ENCODE results near the gene NEDD4L. TPM values are rescaled to one million over a fixed set of nuclear protein-coding genes. Genes with fewer than 3 reads are reported as not detected.

The NEDD4L gene
- total RNA-seq, 3 donors from 2014 or later, result 2.6 to 4.7 (median 2.9) TPM

DNA sequence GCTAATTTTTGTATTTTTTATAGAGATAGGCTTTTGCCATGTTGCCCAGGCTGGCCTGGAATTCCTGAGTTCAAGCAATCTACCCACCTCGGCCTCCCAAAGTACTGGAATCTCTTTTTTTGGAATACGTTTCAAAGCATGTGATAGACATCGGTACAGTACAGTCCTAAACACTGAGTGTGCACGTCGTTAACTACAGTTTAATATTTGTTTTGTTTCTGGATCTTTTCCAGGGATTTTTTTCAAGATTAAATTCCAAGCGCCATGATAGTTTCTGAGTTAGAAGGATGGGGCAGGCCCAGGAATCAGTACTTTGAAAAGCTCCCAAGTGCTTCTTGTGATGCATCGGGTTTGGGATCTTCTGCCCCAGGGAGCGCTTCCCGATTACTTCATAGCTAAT, 33.3 kb downstream of the NEDD4L start:
- Mint-ChIP-seq H3K27me3 (ENCODE audit: low read depth) (peaks cover 13% of the 10 kb centered on the region), H3K36me3 (ENCODE audit: insufficient read depth) (no peaks in the 10 kb centered on the region), H3K4me1 (ENCODE audit: low read depth) (no peaks in the 10 kb centered on the region), H3K9me3 (no peaks in the 10 kb centered on the region), H3K4me3 (no peak overlapping the region)
- ATAC-seq (no peak), DNase-seq (no peak)

DNA sequence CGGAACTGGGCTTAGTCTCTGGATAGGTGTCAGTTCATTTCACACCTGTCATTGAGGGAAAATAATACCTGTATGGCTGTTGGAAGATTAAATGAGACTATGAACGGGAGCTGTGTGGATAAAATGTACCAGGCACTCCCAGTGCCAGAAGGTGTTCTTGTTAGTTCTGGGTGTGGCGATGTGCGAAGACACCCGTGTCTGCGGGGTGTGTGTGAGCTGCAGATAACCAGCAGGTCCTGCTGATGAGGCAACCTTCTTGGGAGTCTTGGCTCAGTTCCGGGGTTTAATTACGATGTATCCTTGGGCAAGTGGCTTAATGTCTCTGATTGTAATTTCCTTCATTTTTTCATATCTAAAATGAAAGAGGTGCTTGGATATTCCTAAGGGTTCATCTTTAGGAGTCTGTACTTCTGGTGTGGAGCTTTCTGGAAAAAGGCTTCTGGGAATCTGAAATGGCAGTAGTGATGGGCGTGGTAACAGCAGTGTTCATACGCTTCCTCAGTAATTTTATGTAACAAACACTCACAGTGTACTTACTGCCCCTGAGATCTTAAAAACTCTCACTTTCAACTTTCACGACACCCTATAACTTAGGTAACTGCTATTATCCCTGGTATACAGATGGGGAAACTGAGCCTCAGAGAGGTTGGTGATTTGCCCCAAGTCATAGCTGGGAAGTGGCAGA, 35.0 kb downstream of the NEDD4L start:
- no peaks in the 10 kb centered on the region for H3K4me1 Mint-ChIP-seq (ENCODE audit: low read depth)
- H3K9me3 Mint-ChIP-seq, result no peaks in the 10 kb centered on the region
- H3K36me3 Mint-ChIP-seq (ENCODE audit: insufficient read depth), result no peaks in the 10 kb centered on the region
- DNase-seq (no peak), ATAC-seq (no peak)
- H3K27me3 Mint-ChIP-seq (ENCODE audit: low read depth), result peaks cover 13% of the 10 kb centered on the region
- no peak overlapping the region for H3K4me3 Mint-ChIP-seq

GRCh38 chr18:58080451-58080850, 36.4 kb downstream of the NEDD4L start:
- Mint-ChIP-seq H3K4me3 (no peak overlapping the region), H3K4me1 (ENCODE audit: low read depth) (no peaks in the 10 kb centered on the region), H3K27me3 (ENCODE audit: low read depth) (peaks cover 11% of the 10 kb centered on the region), H3K9me3 (no peaks in the 10 kb centered on the region), H3K36me3 (ENCODE audit: insufficient read depth) (no peaks in the 10 kb centered on the region)
- DNase-seq (no peak), ATAC-seq (no peak)

DNA sequence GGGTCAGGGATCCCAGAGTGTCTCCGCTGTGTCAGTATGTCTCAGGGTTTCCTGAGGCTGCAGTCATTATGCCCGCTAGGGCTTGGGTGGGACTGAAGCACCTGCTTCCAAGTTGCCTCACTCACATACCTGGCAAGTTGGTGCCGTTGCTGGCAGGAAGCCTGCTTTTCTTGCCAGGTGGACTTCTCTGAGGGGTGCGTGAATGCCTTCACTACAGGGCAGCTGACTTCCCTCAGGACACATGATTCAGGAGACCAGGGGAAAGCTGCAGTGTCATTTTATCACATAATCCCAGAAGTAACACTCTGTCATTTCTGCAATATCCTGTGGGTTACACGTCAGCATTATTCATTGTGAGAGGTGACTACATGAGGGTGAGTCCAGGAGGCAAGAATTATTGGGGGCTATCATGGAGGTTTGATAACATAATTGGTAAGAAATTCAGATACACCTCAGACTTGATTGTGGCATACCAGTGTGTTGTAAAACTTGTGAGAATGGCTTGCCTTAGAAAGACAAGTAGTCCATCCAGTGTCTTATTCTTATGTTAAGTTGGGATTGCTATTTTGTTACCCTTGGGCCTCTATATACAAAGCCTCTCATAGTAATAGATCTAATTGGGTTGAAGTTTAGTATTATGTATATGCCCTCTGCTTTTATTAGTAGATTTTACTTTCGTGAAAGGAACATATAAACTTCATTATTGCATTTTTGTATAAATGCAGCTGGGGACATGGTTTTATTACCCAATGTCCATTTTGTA, 44.1 kb downstream of the NEDD4L start:
- Mint-ChIP-seq H3K27me3 (ENCODE audit: low read depth) (no peaks in the 10 kb centered on the region), H3K4me1 (ENCODE audit: low read depth) (no peaks in the 10 kb centered on the region), H3K4me3 (no peak overlapping the region), H3K36me3 (ENCODE audit: insufficient read depth) (no peaks in the 10 kb centered on the region), H3K9me3 (no peaks in the 10 kb centered on the region)
- no peak for DNase-seq
- ATAC-seq, result peak; percentile 27 to 71

DNA sequence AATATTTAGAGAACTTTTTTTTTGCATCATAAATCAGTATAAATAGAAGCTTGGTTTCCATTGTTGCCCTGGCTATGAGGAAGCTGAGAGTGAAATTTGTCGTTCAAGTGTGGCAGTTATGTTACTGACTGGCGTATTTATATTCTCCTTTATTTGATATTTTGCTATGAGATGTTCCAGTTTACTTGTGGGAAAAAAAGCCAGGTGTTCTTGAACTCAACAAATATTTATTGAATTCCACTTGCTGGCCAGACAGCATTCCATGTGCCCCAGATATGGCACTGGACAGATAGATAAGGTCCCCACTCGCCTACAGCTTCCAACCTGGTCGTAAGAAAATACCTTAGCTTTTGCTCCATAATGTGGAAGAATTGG, 44.7 kb downstream of the NEDD4L start:
- H3K27me3 Mint-ChIP-seq (ENCODE audit: low read depth), result no peaks in the 10 kb centered on the region
- no peaks in the 10 kb centered on the region for H3K4me1 Mint-ChIP-seq (ENCODE audit: low read depth)
- H3K4me3 Mint-ChIP-seq, result no peak overlapping the region
- ATAC-seq, result no peak
- H3K36me3 Mint-ChIP-seq (ENCODE audit: insufficient read depth), result no peaks in the 10 kb centered on the region
- no peaks in the 10 kb centered on the region for H3K9me3 Mint-ChIP-seq
- no peak for DNase-seq

- ATAC-seq (no peak), DNase-seq (no peak)
- H3K4me1 Mint-ChIP-seq (ENCODE audit: low read depth), result no peaks in the 10 kb centered on the region
These were observed 47.1 kb downstream of the NEDD4L start for GRCh38 chr18:58091099-58091611.

GRCh38 chr18:58093311-58093803, 49.3 kb downstream of the NEDD4L start:
- ATAC-seq (no peak), DNase-seq (no peak)
- Mint-ChIP-seq H3K4me3 (no peak overlapping the region), H3K36me3 (ENCODE audit: insufficient read depth) (no peaks in the 10 kb centered on the region), H3K9me3 (no peaks in the 10 kb centered on the region), H3K27me3 (ENCODE audit: low read depth) (peaks cover 2% of the 10 kb centered on the region), H3K4me1 (ENCODE audit: low read depth) (no peaks in the 10 kb centered on the region)

More at GRCh38 chr18:58091099-58091611, 47.1 kb downstream of the NEDD4L start:
- no peaks in the 10 kb centered on the region for H3K36me3 Mint-ChIP-seq (ENCODE audit: insufficient read depth)
- H3K27me3 Mint-ChIP-seq (ENCODE audit: low read depth), result peaks cover 2% of the 10 kb centered on the region
- no peak overlapping the region for H3K4me3 Mint-ChIP-seq
- H3K9me3 Mint-ChIP-seq, result no peaks in the 10 kb centered on the region

- Mint-ChIP-seq H3K4me3 (no peak overlapping the region), H3K9me3 (no peaks in the 10 kb centered on the region), H3K36me3 (ENCODE audit: insufficient read depth) (no peaks in the 10 kb centered on the region), H3K4me1 (ENCODE audit: low read depth) (no peaks in the 10 kb centered on the region), H3K27me3 (ENCODE audit: low read depth) (peaks cover 2% of the 10 kb centered on the region)
- DNase-seq, result no peak
- no peak for ATAC-seq
These were observed 51.2 kb downstream of the NEDD4L start for GRCh38 chr18:58095222-58095621.

GRCh38 chr18:58095655-58096054, 51.6 kb downstream of the NEDD4L start:
- DNase-seq (no peak), ATAC-seq (no peak)
- Mint-ChIP-seq H3K27me3 (ENCODE audit: low read depth) (peaks cover 2% of the 10 kb centered on the region), H3K4me1 (ENCODE audit: low read depth) (no peaks in the 10 kb centered on the region), H3K4me3 (no peak overlapping the region), H3K9me3 (no peaks in the 10 kb centered on the region), H3K36me3 (ENCODE audit: insufficient read depth) (no peaks in the 10 kb centered on the region)

DNA sequence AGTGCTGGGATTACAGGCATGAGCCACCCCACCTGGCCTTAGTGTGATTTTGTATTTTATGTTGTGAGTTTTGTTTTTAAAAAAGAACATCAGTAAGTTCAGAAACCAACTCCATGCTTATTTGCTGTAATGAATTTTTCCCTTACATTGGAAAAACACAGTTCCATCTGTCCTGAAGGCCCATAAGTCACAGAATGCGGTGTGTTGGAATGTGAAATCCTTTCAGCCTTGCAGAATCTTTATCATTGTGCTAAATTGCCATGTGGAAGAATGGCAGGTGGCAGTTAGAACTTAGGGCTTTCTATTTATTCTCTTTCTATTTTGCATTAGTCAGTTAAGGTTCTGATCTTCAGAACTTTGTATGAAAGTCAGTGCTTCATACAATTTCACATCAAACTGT, 52.6 kb downstream of the NEDD4L start:
- Mint-ChIP-seq H3K27me3 (ENCODE audit: low read depth) (peaks cover 2% of the 10 kb centered on the region), H3K9me3 (no peaks in the 10 kb centered on the region), H3K4me1 (ENCODE audit: low read depth) (no peaks in the 10 kb centered on the region), H3K4me3 (no peak overlapping the region), H3K36me3 (ENCODE audit: insufficient read depth) (no peaks in the 10 kb centered on the region)
- no peak for ATAC-seq
- DNase-seq, result no peak

- peaks cover 2% of the 10 kb centered on the region for H3K27me3 Mint-ChIP-seq (ENCODE audit: low read depth)
- H3K4me3 Mint-ChIP-seq, result no peak overlapping the region
- DNase-seq (no peak), ATAC-seq (no peak)
- no peaks in the 10 kb centered on the region for H3K4me1 Mint-ChIP-seq (ENCODE audit: low read depth)
- H3K36me3 Mint-ChIP-seq (ENCODE audit: insufficient read depth), result no peaks in the 10 kb centered on the region
- H3K9me3 Mint-ChIP-seq, result no peaks in the 10 kb centered on the region
These were observed 53.3 kb downstream of the NEDD4L start for GRCh38 chr18:58097121-58097906.

- ATAC-seq (no peak), DNase-seq (no peak)
- Mint-ChIP-seq H3K27me3 (ENCODE audit: low read depth) (peaks cover 2% of the 10 kb centered on the region), H3K9me3 (no peaks in the 10 kb centered on the region), H3K4me1 (ENCODE audit: low read depth) (no peaks in the 10 kb centered on the region), H3K4me3 (no peak overlapping the region), H3K36me3 (ENCODE audit: insufficient read depth) (no peaks in the 10 kb centered on the region)
These were observed 53.8 kb downstream of the NEDD4L start for GRCh38 chr18:58097907-58098166.

- peaks cover 3% of the 10 kb centered on the region for H3K4me1 Mint-ChIP-seq (ENCODE audit: low read depth)
These were observed 54.7 kb downstream of the NEDD4L start for GRCh38 chr18:58098706-58099105.

GRCh38 chr18:58100154-58100553, 56.1 kb downstream of the NEDD4L start:
- H3K36me3 Mint-ChIP-seq (ENCODE audit: insufficient read depth), result no peaks in the 10 kb centered on the region
- DNase-seq, result no peak
- H3K27me3 Mint-ChIP-seq (ENCODE audit: low read depth), result peaks cover 2% of the 10 kb centered on the region
- H3K9me3 Mint-ChIP-seq, result no peaks in the 10 kb centered on the region
- ATAC-seq, result no peak
- H3K4me1 Mint-ChIP-seq (ENCODE audit: low read depth), result peaks cover 3% of the 10 kb centered on the region
- H3K4me3 Mint-ChIP-seq, result no peak overlapping the region

More at GRCh38 chr18:58098706-58099105, 54.7 kb downstream of the NEDD4L start:
- no peaks in the 10 kb centered on the region for H3K36me3 Mint-ChIP-seq (ENCODE audit: insufficient read depth)
- DNase-seq, result no peak
- peaks cover 4% of the 10 kb centered on the region for H3K27me3 Mint-ChIP-seq (ENCODE audit: low read depth)
- H3K4me3 Mint-ChIP-seq, result no peak overlapping the region
- no peaks in the 10 kb centered on the region for H3K9me3 Mint-ChIP-seq
- no peak for ATAC-seq
